Stimulated activated CD4-positive, alpha-beta T cell treated with anti-CD3 and anti-CD28 coated beads, TNF-alpha, amount 100 ng/mL, for 1 hour (primary cell): ENCODE data around the gene R3HDML.
A peak's percentile ranks its signal among the peaks of the same experiment; 100 is the strongest.

Experiments
- DNase-seq, 3 donors: peaks; one replicate each; pipeline ENCODE4 v3.0.0-alpha.2; 2020; ENCODE audit warnings: low read depth in 3 of 3, low spot score in 1 of 3

Gene R3HDML

GRCh38 chr20:44361021-44361420 is 24.2 kb downstream of the R3HDML start:
- no peak for DNase-seq

GRCh38 chr20:44362466-44362940 is 25.7 kb downstream of the R3HDML start:
- no peak for DNase-seq

DNA sequence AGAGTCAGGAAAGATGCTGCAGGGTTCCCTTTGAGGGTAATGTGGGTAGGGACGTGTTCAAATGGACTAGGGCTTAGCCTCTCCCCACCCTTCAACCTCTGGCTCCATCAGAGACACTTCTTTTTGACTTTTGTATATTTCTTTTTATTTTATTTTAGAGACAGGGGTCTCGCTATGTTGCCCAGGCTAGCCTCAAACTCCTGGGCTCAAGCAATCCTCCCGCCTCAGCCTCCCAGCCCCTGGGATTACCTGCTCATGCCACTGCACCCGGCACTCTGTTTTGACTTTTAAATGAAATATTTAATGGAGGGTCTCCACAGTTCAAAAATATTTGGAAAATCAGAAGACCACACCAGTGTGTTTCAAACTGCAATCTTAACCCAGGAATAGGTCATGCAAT is 27.2 kb downstream of the R3HDML start:
- no peak for DNase-seq

- DNase-seq, result no peak
Measured at GRCh38 chr20:44364780-44365179, 27.9 kb downstream of the R3HDML start.

- DNase-seq, result no peak
Measured at GRCh38 chr20:44367746-44368145, 30.9 kb downstream of the R3HDML start.

- DNase-seq, result no peak
Measured at GRCh38 chr20:44370639-44371218, 33.9 kb downstream of the R3HDML start.

GRCh38 chr20:44382641-44383040 is 45.8 kb downstream of the R3HDML start:
- no peak for DNase-seq

DNA sequence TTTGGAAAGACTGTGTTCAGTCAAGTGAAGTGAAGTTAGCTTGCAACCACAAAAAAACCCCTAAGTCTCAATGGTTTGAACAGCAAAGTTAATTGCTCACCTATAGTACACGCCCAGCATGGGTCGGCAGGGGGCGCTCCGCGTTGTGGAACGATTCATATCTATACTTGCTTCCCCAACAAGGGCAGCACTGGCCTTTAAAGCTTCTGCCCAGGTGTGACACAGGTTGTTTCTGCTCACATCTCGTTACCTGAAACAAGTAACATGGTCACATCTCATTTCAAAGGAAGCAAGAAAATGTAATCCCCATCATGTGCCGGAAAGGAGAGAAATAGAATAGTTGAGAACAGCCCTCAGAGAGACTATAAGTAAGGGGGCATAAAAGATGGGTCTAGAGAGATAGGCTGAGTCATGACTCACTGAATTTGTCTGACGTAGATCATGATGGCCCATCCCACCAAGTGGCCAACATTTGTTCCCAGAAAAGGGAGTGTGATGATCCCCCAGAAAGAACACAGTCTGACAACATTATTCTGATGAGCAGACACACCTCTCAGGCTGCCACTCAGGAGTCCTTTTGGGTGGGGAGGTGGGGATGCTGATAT is 47.7 kb downstream of the R3HDML start:
- peak; percentile 54 to 85 (median 56) for DNase-seq

DNA sequence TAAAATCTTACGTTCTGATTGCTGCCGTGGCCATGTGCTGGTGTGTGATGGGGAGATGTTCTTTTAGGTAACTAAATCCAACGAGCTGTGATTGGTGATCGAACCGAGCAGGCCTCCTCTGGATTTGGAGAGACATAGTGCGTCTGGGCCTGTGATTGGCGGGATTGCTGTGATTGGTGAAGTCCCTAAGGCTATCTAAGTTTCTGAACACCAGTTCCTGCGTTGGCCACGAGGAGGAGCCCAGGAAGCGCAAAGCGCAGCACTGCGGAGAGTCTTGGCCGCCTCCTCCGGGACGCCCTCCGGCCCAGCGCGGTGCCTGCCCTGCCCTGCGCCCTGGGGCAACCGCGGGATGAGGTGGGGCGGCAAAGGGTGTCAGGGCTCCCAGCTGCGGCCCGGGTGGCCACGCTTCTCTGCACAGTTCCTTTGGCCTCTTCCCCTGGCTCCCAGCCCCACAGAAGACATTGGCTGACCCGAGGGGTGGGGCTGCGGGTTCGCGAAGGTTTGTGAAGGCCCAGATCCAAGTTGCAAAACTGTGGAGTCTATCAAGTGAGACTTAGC is 51.7 kb downstream of the R3HDML start:
- peak in 2 of 3 donors; percentile 12 to 52 for DNase-seq

- DNase-seq, result no peak
Measured at GRCh38 chr20:44389871-44390270, 53.0 kb downstream of the R3HDML start.

DNA sequence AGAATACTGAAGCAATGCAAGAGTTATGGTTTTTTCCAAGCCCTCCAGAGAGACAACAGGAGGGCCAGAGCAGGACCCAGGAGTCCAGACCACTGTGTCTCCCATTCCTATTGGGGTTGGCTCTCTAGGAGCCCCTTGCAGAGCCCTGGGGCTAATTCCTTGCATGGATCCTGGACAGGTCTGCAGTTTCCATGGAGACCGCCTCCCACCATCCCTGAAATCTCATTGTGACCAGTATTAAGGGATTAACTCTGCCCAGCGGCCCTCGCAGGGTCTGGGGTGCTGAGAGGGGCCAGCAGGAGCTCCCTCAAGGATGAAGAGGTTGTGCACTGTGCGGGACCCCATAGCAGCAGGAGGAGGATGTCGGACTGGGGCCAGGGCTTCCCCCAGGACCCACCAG is 53.4 kb downstream of the R3HDML start:
- DNase-seq, result no peak

DNA sequence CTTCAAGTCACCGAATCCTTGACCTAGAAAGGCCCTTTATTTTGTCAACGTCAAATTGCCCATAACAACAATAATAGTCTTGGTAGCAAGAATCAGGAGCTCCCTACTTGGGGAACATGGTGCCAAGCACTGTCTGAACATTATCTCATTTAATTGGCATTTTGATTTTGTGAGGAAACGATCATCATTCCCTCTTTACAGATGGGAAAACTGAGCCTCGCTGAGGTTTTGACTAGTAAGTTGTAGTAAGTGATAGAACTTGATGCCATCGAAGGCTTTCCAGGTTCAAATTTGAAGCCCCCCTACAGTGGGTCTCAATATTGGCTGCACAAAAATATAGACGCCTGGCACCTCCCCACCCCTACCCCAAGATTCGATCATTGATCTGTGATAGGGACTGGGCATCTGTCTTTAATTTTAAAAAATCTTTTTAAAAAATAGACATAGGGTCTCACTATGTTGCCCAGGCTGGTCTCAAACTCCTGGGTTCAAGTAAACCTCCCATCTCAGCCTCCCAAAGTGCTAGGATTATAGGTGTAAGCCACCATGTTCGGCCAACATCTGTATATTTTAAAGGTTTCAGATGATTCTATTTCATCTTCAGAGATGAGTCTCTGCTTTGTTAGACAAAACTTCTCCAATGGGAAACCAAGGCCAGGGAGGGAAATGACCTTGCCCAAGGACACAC is 55.4 kb downstream of the R3HDML start:
- DNase-seq, result no peak

- no peak for DNase-seq
Measured at GRCh38 chr20:44392776-44393607, 56.1 kb downstream of the R3HDML start.

DNA sequence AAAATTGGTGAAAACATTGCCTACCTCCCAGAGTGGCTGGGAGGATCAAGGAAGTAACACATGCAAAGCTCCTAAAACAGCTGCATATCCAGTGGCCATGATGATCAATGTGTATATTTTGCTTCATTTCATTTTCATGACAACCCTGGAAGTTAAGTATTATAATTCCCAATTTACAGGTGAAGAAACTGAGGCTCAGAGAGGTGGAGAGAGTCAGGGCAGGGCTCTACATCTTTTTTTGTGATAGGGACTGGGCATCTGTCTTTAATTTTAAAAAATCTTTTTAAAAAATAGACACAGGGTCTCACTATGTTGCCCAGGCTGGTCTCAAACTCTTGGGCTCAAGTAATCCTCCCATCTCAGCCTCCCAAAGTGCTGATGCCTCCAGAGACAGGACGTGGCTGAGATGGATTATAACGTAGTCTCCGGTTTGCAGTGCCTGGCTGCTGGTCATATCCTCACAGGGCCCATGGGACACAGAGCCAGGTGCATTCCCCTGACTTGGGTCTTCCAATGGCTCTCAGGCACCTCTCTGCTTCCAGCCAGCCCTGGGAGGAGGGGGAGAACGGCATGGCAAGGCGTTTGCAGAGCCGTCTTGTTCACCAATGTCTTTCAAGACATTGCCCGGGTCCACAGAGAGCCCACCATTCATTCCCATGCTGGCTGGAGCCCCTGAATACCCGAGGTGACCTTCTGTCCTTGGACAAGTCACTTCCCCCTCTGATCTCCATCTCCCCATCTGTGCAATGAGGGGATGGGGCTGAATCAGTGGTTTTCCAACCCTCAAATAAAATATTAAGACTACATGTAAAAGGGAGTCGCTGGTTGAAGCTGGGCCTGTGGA is 57.0 kb downstream of the R3HDML start:
- no peak for DNase-seq

GRCh38 chr20:44394452-44394701 is 57.5 kb downstream of the R3HDML start:
- no peak for DNase-seq

DNA sequence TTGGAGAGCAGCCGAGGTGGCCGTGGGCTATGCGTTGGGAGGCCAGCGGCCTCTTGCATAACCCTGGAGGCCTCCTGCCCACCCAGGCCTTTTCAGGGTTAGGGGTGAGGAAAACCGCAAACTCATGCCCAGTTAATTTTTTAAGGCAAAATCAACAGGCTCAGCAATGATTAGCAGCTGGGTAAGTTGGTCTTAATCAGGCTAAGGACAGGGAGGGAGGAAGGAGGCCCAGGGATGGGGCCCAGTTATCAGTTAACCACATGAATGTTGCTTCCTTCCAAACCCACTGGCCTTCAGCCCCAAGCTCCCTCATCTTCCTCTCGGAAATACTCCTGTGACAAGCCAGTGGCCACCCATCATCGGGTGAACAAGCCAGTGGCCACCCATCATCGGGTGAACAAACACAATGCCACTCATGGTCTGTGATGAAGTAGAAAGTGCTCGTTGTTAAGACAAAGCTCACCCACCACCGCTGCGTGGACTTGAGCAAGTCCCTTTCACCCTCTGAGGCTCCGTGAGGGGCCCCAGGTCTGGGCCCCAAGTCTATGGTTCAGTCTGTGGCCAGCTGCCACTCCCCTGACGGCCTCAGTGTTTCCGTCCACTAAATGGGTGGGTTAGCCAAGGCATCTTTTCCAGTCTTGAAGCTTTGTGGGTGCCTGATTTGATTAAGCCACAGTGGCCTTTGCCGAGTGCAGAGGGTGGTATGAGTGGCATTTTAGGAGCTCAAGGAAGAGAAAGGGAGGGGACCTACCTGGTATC is 58.0 kb downstream of the R3HDML start:
- DNase-seq, result no peak

- no peak for DNase-seq
Measured at GRCh38 chr20:44395461-44396340, 58.9 kb downstream of the R3HDML start.

DNA sequence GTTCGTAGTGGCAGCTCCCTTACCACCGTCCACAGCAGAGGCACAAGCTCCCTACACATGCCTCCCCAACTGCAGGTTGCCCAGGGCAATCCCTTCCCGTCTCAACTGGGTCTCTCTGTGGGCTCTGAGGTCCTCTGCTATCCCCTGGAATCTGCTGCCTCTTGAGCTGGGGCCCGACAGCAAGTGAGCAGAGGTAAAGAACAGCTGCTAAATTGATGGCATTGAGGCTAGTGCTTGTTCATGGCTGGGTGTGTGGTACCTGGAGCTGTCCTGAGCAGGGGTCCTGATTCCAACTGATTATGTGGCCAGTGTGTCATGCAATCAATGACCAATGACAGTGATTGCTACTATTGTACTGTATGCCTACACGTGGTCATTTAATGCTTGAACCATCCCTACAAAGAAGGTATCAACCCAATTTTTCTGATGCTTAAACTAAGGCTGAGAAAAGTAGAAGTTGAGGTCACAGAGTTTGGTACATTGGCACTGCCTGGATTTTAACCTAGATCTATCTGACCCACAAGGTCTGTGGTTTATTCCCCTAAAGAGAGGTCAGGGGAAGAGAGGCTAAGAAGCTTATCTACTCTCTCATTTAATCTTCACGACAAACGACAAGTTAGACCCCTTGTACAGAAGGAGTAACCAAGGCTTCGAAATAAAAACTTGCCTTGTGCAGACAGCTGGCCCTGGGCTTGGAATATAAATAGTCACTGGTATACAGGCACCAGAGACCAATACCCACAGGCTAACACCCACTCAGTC is 59.7 kb downstream of the R3HDML start:
- DNase-seq, result no peak
